Stimulated activated naive CD4-positive, alpha-beta T cell (primary cell): Measurements from ENCODE around the gene SET.

ENCODE experiments used
- DNase-seq, 6 experiments: peaks; one replicate each; lab custom pipeline; 2025; lab: John Stamatoyannopoulos, UW

The SET gene

GRCh38 chr9:128731093-128731492 lies 42.1 kb downstream of the SET start:
- DNase-seq = no peak

- no peak for DNase-seq
These were observed 42.7 kb downstream of the SET start for GRCh38 chr9:128731691-128732090.

- DNase-seq = no peak
These were observed 43.6 kb downstream of the SET start for GRCh38 chr9:128732576-128732975.

- peak in 1 of 6 experiments; percentile 7 for DNase-seq
These were observed 44.2 kb downstream of the SET start for GRCh38 chr9:128733256-128733655.

- DNase-seq = no peak
These were observed 46.4 kb downstream of the SET start for GRCh38 chr9:128735373-128735772.

GRCh38 chr9:128742401-128742800 lies 53.4 kb downstream of the SET start:
- no peak for DNase-seq

GRCh38 chr9:128743421-128743820 lies 54.4 kb downstream of the SET start:
- DNase-seq = no peak
